ENCODE results near the gene TOLLIP.

Gene TOLLIP

GRCh38 chr11:1234771-1235305 lies 74.6 kb downstream of the TOLLIP start:
- in situ Hi-C loops (cut with HindIII; ENCODE audit: low sequenced_read_pairs) = no loop called here

DNA sequence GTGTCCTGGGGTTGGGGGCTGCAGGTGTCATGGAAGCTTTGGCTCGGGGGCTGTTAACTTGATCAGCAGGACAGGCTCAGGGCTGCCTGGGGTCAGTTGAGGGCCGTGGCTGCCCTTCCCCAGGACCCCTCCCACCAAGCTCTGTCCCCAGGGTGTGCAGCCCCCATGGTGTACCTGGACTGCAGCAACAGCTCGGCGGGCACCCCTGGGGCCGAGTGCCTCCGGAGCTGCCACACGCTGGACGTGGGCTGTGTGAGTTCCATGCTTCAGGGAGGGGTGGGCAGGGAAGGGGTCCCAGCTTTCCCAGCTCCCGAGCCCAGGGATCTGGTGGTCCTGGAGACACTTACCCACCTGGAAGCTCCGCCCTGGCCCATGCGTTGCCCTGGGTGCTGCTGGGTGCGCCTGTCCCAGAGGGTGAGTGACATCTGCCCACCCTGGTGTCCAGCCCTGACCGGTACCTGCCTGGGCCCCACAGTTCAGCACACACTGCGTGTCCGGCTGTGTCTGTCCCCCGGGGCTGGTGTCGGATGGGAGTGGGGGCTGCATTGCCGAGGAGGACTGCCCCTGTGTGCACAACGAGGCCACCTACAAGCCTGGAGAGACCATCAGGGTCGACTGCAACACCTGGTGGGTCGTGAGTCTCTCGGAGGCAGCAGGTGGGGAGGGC lies 75.2 kb downstream of the TOLLIP start:
- in situ Hi-C loops (cut with HindIII; ENCODE audit: low sequenced_read_pairs) = no loop called here

- in situ Hi-C loops (cut with HindIII; ENCODE audit: low sequenced_read_pairs) = no loop called here
Measured at GRCh38 chr11:1233351-1234053, 75.9 kb downstream of the TOLLIP start.

- in situ Hi-C loops (cut with HindIII; ENCODE audit: low sequenced_read_pairs) = no loop called here
Measured at GRCh38 chr11:1232883-1233321, 76.5 kb downstream of the TOLLIP start.

DNA sequence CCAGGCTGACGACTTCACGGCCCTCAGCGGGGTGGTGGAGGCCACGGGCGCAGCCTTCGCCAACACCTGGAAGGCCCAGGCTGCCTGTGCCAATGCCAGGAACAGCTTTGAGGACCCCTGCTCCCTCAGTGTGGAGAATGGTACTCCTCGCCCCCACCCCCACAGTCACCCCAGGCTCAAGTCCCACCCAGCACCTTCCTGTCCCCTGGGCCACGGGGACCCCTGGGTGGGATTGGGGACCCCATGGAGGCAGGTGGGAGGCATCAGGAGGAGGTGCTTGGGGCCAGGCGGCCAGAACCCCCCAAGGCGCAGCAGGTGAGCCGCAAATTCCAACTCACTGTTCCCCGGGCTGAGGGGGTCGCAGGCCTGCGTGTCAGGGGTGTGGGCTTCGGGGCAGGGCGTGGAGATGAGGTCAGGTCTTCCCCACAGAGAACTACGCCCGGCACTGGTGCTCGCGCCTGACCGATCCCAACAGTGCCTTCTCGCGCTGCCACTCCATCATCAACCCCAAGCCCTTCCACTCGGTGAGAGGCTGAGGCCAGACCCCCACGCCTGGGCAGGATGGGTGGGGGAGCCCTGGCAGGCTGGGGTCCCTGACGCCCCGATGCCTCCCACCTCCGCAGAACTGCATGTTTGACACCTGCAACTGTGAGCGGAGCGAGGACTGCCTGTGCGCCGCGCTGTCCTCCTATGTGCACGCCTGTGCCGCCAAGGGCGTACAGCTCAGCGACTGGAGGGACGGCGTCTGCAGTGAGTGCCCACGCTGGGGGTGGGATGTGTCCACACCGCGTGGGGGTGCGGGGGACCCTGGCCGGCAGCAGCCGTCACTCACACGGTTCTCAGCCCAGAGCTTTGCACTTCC lies 77.2 kb downstream of the TOLLIP start:
- in situ Hi-C loops (cut with HindIII; ENCODE audit: low sequenced_read_pairs) = no loop called here

GRCh38 chr11:1231396-1232020 lies 77.9 kb downstream of the TOLLIP start:
- in situ Hi-C loops (cut with HindIII; ENCODE audit: low sequenced_read_pairs) = no loop called here

DNA sequence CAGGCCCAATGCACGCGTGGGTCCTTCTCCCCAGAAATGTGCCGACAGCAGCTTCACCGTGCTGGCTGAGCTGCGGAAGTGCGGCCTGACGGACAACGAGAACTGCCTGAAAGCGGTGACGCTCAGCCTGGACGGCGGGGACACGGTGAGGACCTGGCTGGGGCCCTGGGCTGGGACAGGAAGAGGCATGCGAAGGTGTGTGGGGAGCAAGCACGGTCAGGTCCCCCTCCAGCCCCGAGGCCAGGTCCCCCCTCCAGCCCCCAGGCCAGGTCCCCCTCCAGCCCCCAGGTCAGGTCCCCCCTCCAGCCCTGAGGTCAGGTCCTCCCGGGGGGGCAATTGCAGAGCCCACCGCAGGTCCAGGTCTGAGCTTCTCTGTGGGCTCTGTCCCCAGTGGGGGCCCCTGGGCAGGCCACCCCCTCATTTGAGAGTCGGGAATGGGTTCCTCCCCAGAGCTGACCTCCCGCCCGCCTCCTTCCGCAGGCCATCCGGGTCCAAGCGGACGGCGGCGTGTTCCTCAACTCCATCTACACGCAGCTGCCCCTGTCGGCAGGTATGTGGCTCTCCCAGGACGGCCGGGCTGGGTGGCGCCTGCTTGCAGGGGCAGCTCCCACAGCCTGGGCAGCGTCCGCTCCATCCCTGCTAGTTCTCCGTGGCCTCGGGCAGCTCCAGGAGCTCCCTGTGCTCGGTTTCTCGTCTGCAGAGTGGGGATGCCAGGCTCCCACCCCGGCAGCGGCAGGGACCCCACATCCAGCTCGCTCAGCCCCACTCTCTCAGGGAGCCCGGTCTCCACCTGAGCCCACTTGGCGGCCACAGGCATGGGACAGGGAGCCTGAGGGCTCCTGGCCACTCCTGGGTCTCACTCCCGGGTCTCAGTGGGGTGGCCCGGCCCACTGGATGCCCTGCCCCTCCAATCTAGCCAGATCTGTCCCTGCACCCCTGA lies 78.7 kb downstream of the TOLLIP start:
- in situ Hi-C loops (cut with HindIII; ENCODE audit: low sequenced_read_pairs) = no loop called here

GRCh38 chr11:1230121-1230455 lies 79.3 kb downstream of the TOLLIP start:
- in situ Hi-C loops (cut with HindIII; ENCODE audit: low sequenced_read_pairs) = no loop called here

GRCh38 chr11:1229471-1230120 lies 79.8 kb downstream of the TOLLIP start:
- in situ Hi-C loops (cut with HindIII; ENCODE audit: low sequenced_read_pairs) = no loop called here

- in situ Hi-C loops (cut with HindIII; ENCODE audit: low sequenced_read_pairs) = no loop called here
Measured at GRCh38 chr11:1228921-1229451, 80.4 kb downstream of the TOLLIP start.

- in situ Hi-C loops (cut with HindIII; ENCODE audit: low sequenced_read_pairs) = no loop called here
Measured at GRCh38 chr11:1228101-1228821, 81.2 kb downstream of the TOLLIP start.

DNA sequence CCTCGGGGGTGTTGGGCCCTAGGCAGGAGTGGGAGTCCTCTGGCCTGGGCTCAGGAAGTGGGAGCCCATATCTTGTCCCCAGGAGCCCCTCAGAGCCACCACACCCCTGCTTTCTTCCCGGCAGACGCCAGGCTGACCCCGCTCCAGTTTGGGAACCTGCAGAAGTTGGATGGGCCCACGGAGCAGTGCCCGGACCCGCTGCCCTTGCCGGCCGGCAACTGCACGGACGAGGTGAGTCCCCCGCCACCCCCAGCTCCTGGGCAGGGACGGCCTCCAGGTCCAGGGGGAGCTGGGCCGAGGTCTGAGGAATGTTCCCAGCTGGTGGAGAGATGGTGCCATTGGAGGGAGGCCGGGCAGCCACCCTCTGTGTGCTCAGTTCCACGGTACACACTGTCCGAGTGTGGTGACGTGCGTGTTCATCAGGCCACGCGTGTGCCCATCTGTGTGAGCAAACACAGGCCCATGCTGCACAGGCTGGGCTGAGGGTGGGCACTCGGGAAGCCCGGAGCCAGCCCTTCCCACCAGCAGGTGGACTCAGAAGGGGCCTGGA lies 81.8 kb downstream of the TOLLIP start:
- in situ Hi-C loops (cut with HindIII; ENCODE audit: low sequenced_read_pairs) = no loop called here

- in situ Hi-C loops (cut with HindIII; ENCODE audit: low sequenced_read_pairs) = no loop called here
Measured at GRCh38 chr11:1226986-1227550, 82.4 kb downstream of the TOLLIP start.

DNA sequence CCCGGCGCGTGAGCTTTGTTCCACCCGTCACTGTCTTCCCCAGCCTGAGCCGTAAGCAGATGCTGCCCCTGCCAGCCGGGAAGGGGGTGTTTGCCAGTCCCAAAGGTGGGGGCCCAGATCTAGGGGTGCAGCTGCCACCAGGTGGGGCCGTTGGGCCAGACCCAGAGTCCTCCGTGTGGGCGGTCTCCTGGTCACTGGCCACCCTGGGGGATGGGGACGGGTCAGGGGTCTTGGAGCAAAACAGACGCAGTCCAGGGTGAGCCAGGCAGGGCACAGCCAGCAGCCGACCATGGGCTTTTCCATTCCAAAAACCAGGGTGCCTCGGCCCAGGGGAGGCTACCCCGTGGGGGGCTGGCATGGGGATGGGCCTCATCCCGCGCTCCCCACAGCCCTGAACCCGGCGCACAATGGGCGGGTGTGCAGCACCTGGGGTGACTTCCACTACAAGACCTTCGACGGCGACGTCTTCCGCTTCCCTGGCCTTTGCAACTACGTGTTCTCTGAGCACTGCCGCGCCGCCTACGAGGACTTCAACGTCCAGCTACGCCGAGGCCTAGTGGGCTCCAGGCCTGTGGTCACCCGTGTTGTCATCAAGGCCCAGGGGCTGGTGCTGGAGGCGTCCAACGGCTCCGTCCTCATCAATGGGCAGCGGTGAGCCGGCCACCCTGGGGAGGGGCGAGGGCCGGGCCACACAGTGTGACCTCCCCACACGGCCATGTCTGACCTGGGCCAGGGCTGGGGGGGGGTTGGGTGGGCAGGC lies 83.0 kb downstream of the TOLLIP start:
- in situ Hi-C loops (cut with HindIII; ENCODE audit: low sequenced_read_pairs) = no loop called here

- in situ Hi-C loops (cut with HindIII; ENCODE audit: low sequenced_read_pairs) = no loop called here
Measured at GRCh38 chr11:1225386-1226225, 83.8 kb downstream of the TOLLIP start.
